HG03103 (cell line): ENCODE data around the gene ZNF860.
"Not testable (repeated sequence)": the region's sequence is repeated elsewhere in the genome, so short reads cannot be mapped to it uniquely, and the experiment has no call there.

Experiments used
- ATAC-seq: cut with Tn5 transposase; IDR thresholded peaks from one replicate; pipeline ENCODE4 v1.9.1; 2021; ENCODE audit warnings: low read depth; ENCODE audit not compliant: unreplicated experiment

The ZNF860 gene

DNA sequence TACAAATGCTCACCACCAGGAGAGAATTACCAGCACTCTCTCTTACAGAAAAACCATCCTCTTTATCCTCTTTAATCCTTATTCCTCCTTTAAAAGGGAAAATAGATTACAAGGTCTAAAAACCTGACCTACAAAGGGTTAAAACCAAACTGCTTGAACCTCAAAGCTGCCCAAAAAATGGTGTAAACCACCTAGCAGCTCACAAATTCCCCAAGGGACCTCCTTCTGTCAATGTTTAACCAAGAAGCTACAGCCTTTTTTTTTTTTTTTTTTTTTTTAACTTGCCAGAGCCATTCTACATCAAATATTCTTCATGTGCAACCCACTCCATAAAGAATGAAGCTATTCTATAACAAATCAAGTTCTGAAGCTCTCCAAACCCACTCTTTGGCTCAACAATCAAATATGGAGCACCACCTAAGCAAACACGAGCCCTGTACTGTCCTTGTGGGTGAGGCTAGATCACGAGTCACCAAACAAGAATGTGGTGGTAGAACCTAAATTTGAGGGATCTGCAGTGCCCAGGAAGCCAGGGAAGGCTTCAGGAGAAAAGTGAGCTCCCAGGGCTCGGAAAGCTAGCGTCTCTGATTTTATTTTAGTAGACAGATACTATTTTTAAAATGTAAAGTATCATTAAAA is 20.6 kb upstream of the ZNF860 start:
- no peak for ATAC-seq

DNA sequence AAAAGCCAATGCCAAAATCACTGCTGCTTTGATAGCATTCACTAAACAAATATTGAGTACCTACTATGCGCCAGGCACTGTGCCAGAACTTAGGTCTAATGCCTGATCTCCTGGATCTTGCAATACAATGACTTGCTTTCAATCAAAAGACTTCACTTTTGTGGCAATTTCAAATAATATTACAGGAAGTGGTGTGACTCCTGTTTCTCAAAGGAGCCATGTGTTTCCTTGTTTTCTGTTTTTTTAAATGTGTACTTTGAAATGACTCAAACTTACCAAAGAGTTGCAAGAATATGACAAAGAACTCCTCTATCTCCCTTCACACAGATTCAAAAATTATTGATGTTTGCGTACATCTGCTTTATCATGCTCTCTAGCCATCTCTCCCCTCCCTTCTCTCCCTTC is 18.7 kb upstream of the ZNF860 start:
- no peak for ATAC-seq

DNA sequence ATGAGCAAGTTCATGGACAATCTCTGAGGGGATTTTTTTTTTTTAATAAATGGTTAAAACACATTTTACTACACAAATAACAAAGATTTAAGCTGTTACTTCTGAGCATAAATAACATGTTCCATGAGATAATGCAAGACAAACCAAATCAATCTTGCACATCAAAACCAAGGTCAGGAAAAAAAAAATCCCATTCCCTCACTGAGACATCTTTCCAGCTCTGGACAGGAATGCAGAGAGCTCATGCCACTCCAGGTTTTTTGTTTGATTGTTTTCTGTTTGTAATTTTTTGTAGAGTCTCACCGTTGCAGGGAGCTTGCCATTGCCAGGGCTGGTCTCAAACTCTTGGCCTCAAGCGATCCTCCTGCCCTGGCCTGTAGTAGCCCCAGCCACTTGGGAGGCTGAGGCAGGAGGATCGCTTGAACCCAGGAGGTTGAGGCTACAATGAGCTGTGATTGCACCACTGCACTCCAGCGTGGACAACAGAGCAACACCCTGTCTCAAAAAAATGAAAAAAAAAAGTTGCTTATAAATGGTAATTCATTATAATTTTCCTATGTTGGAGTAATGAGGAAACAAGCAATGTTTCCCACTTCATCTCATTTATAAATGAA is 14.5 kb upstream of the ZNF860 start:
- ATAC-seq: no peak

- ATAC-seq: no peak
Measured at GRCh38 chr3:31967592-31967991, 14.0 kb upstream of the ZNF860 start.

- no peak for ATAC-seq
Measured at GRCh38 chr3:31968369-31968926, 13.1 kb upstream of the ZNF860 start.

DNA sequence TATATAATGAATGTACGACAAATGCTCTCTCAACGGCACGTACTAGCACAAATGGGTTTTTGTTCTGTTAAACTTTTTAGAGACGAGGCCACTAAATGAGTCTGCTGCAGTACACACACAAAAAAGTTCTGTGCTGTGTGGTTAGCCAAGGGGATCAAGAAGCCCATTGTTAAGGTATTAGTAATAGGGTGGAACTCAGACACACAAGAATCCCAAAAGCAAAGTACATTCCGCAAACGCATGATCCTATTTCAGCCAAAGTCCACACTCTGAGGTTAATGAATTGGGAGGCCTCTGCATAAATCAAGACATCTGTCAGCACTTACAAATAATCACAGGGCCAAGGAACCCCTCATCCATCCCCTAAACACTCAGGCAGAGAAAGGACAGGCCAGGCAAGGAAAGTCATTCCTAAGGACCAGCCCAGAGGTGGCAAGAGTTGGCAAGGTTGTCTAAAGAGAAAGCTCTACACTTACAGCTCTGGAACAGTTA is 12.6 kb upstream of the ZNF860 start:
- ATAC-seq: no peak

GRCh38 chr3:31971607-31972006 is 9.9 kb upstream of the ZNF860 start:
- ATAC-seq: no peak

- ATAC-seq: no peak
Measured at GRCh38 chr3:31973081-31973480, 8.5 kb upstream of the ZNF860 start.

DNA sequence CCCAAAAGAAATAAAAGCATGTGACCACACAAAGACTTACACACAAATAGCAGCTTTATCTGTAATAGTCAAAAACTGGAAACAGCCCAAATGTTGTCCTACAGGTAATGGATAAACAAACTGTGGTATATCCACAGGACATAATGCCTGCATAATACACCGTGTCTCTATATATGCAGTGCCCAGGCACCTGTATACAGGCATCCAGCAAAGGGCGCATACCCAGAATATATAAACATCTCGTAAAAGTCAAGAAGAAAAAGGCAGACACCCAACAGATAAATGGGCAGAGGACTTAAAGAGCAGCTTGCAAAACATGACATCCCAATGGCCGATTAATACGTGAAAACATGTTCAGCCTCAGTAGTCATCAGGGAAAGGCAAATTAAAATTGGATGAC is 7.7 kb upstream of the ZNF860 start:
- no peak for ATAC-seq

DNA sequence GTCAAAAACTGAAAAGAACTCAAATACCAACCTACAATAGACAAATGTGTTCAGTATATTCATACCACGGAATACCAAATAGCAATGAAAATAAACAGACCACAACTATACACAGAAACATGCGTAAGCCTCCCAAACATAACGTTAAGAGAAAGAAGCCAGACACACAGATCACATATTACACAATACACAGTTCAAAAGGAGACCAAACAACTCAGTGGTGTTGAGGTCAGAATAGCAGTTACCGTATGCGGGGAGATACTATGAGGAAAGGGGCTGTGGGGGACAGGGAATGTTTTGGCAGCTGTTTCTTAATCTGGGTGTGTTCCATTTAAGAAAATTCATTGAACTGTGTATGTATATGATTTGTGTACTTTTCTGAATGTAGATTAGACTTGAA is 7.1 kb upstream of the ZNF860 start:
- no peak for ATAC-seq

GRCh38 chr3:31974964-31975363 is 6.6 kb upstream of the ZNF860 start:
- ATAC-seq: no peak

- ATAC-seq: no peak
Measured at GRCh38 chr3:31976302-31976701, 5.2 kb upstream of the ZNF860 start.

- ATAC-seq: no peak
Measured at GRCh38 chr3:31977736-31978135, 3.8 kb upstream of the ZNF860 start.

DNA sequence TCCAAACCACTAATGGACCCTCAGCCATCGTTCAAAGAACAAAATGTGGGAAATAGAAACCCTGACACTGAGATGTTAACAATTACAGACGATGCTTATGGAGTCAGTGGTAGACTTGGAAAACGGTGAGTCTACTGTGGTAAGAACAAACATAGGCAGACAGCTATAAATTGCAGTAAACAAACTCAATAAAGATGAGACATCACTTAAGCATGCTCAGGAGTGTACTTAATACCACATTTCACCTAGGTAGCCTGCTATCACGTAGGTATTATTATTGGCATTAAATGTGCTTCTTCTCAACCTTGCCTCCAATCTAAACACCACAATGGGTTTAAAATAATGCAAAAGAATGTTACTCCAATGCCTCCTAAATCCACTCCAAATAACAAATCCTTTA is 3.0 kb upstream of the ZNF860 start:
- no peak for ATAC-seq

DNA sequence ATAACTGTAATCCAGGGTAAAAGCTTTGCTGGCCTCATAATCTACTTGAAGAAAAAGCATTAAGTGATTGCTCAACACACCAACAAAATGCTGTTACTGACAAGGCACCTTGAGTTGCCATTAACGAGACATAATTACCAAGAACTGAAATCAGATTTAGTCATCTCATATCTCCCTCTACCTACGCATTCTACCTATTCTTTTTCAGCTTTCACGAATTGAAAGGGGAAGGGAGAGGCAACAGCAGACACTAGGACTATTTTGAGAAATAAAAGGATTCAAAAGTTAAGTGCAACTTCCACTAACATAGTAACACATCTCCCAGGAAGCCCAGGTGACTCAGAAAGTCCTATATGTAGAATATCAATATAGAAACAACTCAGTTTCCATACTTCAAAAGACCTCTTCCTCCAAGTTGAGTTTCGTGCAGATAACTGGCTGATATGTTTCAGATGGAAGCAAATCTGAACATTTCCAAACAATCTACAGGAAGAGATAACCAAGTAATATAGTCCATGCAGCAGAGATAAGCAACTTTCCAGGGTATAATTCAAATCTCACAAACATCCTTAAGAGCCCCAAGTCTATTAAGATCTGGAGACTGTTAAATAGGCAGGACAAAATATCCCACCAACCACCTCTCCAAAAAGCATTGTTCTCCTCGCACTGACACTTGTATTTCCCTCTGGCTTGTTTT is 2.4 kb upstream of the ZNF860 start:
- no peak for ATAC-seq

- no peak for ATAC-seq
Measured at GRCh38 chr3:31980530-31981205, 882 bp upstream of the ZNF860 start.

- ATAC-seq: no peak
Measured at GRCh38 chr3:31984321-31984720, 2.8 kb downstream of the ZNF860 start.

- no peak for ATAC-seq
Measured at GRCh38 chr3:31985831-31986230, 4.3 kb downstream of the ZNF860 start.

DNA sequence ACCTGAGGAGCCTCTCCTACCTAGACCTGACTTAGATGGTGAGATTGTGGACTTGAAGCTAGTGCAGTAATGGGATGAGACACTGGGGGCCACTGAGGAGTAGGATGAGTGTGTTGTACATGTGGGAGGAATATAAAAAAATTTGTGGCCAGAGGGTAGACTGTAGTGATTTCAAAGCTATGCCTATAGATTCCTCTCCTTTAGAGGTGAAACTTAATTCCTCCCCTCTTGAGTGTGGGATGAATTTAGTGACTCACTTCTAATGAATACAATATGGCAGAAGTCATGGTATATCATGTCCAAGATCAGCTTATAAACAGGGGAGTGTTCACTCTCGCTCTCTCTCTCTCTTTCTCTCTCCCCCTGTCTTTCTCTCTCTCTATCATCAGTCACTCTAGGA is 6.7 kb downstream of the ZNF860 start:
- ATAC-seq: no peak

DNA sequence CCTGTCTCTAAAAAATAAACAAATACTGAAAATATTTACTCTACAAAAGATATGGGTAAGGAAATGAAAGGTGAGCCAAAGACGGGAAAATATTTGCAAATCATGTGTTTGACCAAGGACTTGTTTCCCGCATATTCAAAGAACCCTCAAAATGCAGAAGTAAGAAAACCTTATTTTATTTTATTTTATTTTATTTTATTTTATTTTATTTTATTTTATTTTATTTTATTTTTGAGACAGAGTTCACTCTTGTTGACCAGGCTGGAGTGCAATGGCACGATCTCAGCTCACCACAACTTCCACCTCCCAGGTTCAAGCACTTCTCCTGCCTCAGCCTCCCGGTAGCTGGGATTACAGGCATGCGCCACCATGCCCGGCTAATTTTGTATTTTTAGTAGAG is 11.4 kb downstream of the ZNF860 start:
- ATAC-seq: not testable (repeated sequence)

DNA sequence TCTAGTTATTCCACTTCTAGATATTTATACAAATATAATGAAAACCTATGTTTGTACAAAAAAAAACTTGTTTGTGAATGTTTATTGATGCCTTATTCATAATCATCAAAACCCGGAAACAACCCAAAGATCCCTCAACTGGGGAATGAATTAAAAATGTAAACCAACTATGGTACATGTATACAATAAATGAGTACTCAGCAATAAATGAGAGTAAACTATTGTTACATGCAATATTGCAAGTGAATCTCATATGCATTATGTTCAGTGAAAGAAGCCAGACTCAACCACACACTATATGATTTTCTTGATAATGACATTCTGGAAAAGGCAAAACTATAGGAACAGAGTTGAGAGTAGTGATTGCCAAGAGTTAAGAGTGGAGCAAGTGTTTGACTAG is 12.3 kb downstream of the ZNF860 start:
- no peak for ATAC-seq
